DOHH2 (cell line): ENCODE results near the gene PCMT1.

Experiments
- H3F3A ChIP-seq: fragments of 200-600 bp; sonication (generic), shearing (Covaris generic); 2 replicates; pipeline ENCODE4 v1.6.0; 2016; ENCODE audit warnings: antibody characterized with exemption, mild to moderate bottlenecking; ENCODE audit not compliant: control insufficient read depth, insufficient read depth
- H3K27ac ChIP-seq: fragments of 200-600 bp; sonication (generic); 2 replicates; pipeline ENCODE4 v1.5.1; 2014; ENCODE audit warnings: low read depth, mild to moderate bottlenecking, low read length, moderate library complexity
- H3K27me3 ChIP-seq: fragments of 200-600 bp; sonication (generic); 2 replicates; pipeline ENCODE4 v1.6.1; 2014; ENCODE audit warnings: mild to moderate bottlenecking, low read length, mixed read lengths; ENCODE audit not compliant: control insufficient read depth
- H3K36me3 ChIP-seq: fragments of 200-600 bp; sonication (generic); 2 replicates; pipeline ENCODE4 v1.6.1; 2014; ENCODE audit warnings: mild to moderate bottlenecking, low read length, moderate library complexity, mixed read lengths; ENCODE audit not compliant: control insufficient read depth
- H3K4me1 ChIP-seq: fragments of 200-600 bp; sonication (generic); 2 replicates; pipeline ENCODE4 v1.6.1; 2014; ENCODE audit warnings: mild to moderate bottlenecking, low read length, mixed read lengths; ENCODE audit not compliant: control insufficient read depth
- H3K4me2 ChIP-seq: fragments of 200-600 bp; sonication (generic); 2 replicates; pipeline ENCODE4 v1.6.0; 2014; ENCODE audit warnings: mild to moderate bottlenecking, low read length, moderate library complexity
- H3K4me3 ChIP-seq: fragments of 200-600 bp; sonication (generic); 2 replicates; pipeline ENCODE4 v1.5.1; 2014; ENCODE audit warnings: mild to moderate bottlenecking, low read length, mixed read lengths
- H3K79me2 ChIP-seq: fragments of 200-600 bp; sonication (generic); 2 replicates; pipeline ENCODE4 v1.6.1; 2014; ENCODE audit warnings: mild to moderate bottlenecking, low read length, mixed read lengths; ENCODE audit not compliant: control insufficient read depth
- H3K9me2 ChIP-seq: fragments of 200-600 bp; sonication (generic); replicated peaks from 2 replicates; pipeline ENCODE4 v1.6.1; 2014; ENCODE audit warnings: mild to moderate bottlenecking, low read length, mixed read lengths; ENCODE audit not compliant: control insufficient read depth
- H3K9me3 ChIP-seq: fragments of 200-600 bp; sonication (generic); 2 replicates; pipeline ENCODE4 v1.6.1; 2014; ENCODE audit warnings: antibody characterized with exemption, low read length, mixed read lengths; ENCODE audit not compliant: control insufficient read depth, insufficient read depth
- H4K20me1 ChIP-seq: fragments of 200-600 bp; sonication (generic); 2 replicates; pipeline ENCODE4 v1.6.0; 2014; ENCODE audit warnings: low read depth, mild to moderate bottlenecking, antibody characterized with exemption, low read length, moderate library complexity; ENCODE audit not compliant: control insufficient read depth, insufficient read depth
- CTCF ChIP-seq: fragments of 200-600 bp; sonication (generic); IDR thresholded peaks from one replicate; pipeline ENCODE4 v1.5.1; 2014; ENCODE audit warnings: antibody characterized with exemption, mild to moderate bottlenecking, low read depth, low read length; ENCODE audit not compliant: poor library complexity, severe bottlenecking
- EZH2phosphoT487 ChIP-seq: fragments of 200-600 bp; sonication (generic); IDR thresholded peaks from 2 replicates; pipeline ENCODE4 v1.6.1; 2017; ENCODE audit warnings: borderline replicate concordance, mild to moderate bottlenecking, antibody characterized with exemption, low read length, moderate library complexity, mixed read lengths

The PCMT1 gene

GRCh38 chr6:149856256-149856994, 106.9 kb downstream of the PCMT1 start:
- Histone ChIP-seq H3K9me3 (no peaks in the 10 kb centered on the region), H3K79me2 (no peaks in the 10 kb centered on the region), H3K27me3 (peaks cover 7% of the 10 kb centered on the region), H3K4me3 (no peak overlapping the region), H3F3A (no peaks in the 10 kb centered on the region), H3K9me2 (no peaks in the 10 kb centered on the region), H3K4me2 (no peak overlapping the region), H3K36me3 (no peaks in the 10 kb centered on the region), H3K4me1 (peaks cover 16% of the 10 kb centered on the region), H3K27ac (no peak overlapping the region), H4K20me1 (no peaks in the 10 kb centered on the region; the same call in 1 of the 2 replicates)
- no peak for TF ChIP-seq EZH2phosphoT487
- TF ChIP-seq CTCF = no peak

GRCh38 chr6:149857541-149857940, 108.0 kb downstream of the PCMT1 start:
- H3K4me3 ChIP-seq = no peak overlapping the region
- peaks cover 4% of the 10 kb centered on the region for H3K4me1 ChIP-seq
- H3F3A ChIP-seq = no peaks in the 10 kb centered on the region
- no peak overlapping the region for H3K27ac ChIP-seq
- no peak overlapping the region for H3K4me2 ChIP-seq
- no peaks in the 10 kb centered on the region for H3K79me2 ChIP-seq
- no peaks in the 10 kb centered on the region for H3K36me3 ChIP-seq
- H3K27me3 ChIP-seq = peaks cover 7% of the 10 kb centered on the region
- H4K20me1 ChIP-seq = no peaks in the 10 kb centered on the region; the same call in 1 of the 2 replicates
- no peak for TF ChIP-seq EZH2phosphoT487
- no peak for TF ChIP-seq CTCF
- H3K9me3 ChIP-seq = no peaks in the 10 kb centered on the region
- no peaks in the 10 kb centered on the region for H3K9me2 ChIP-seq

GRCh38 chr6:149859368-149859767, 109.8 kb downstream of the PCMT1 start:
- Histone ChIP-seq H3F3A (no peaks in the 10 kb centered on the region), H3K4me1 (peaks cover 7% of the 10 kb centered on the region), H3K27me3 (peaks cover 13% of the 10 kb centered on the region), H3K9me3 (no peaks in the 10 kb centered on the region), H3K36me3 (no peaks in the 10 kb centered on the region), H3K79me2 (no peaks in the 10 kb centered on the region), H3K4me2 (no peak overlapping the region), H4K20me1 (no peaks in the 10 kb centered on the region; the same call in 1 of the 2 replicates), H3K27ac (no peak overlapping the region), H3K9me2 (no peaks in the 10 kb centered on the region), H3K4me3 (no peak overlapping the region)
- TF ChIP-seq EZH2phosphoT487 (no peak), CTCF (no peak)
